H1 (cell line): ENCODE results near the gene ERICH2.

Source experiments
- CTCF ChIP-seq, 3 experiments: IDR thresholded peaks; 1 replicate in 2 of 3; 2 replicates in 1 of 3; pipeline versions ENCODE4 v1.5.1 to v1.6.1; 2011; ENCODE audit warnings: low read length in 3 of 3, mild to moderate bottlenecking in 3 of 3, inconsistent platforms in 2 of 3, low read depth in 1 of 3, moderate library complexity in 1 of 3; ENCODE audit not compliant: insufficient read depth in 1 of 3; ENCODE audit errors: control extremely low read depth in 1 of 3
- EP300 ChIP-seq, 2 experiments: IDR thresholded peaks; 1 replicate in 1 of 2; 2 replicates in 1 of 2; pipeline ENCODE4 v1.6.1; 2011 to 2012; ENCODE audit warnings: low read depth in 2 of 2, low read length in 2 of 2, mild to moderate bottlenecking in 2 of 2, borderline replicate concordance in 1 of 2, inconsistent platforms in 1 of 2, moderate library complexity in 1 of 2
- MAFK ChIP-seq: IDR thresholded peaks from 2 replicates; pipeline ENCODE4 v1.6.1; 2012; ENCODE audit warnings: low read depth, mild to moderate bottlenecking, improper control_type of control experiment, low read length
- MAX ChIP-seq: IDR thresholded peaks from 2 replicates; pipeline ENCODE4 v1.6.1; 2012; ENCODE audit warnings: inconsistent platforms
- POLR2AphosphoS5 ChIP-seq: IDR thresholded peaks from 2 replicates; pipeline ENCODE4 v1.6.1; 2011; ENCODE audit warnings: low read depth, low read length
- SUZ12 ChIP-seq: fragments of 200-600 bp; sonication (generic); IDR thresholded peaks from 2 replicates; pipeline ENCODE4 v1.6.1; 2012; ENCODE audit warnings: mild to moderate bottlenecking, inconsistent platforms, low read length, moderate library complexity, mixed read lengths

- TF ChIP-seq CTCF (IDR thresholded peaks at IDR 0.05; ENCODE audit: control extremely low read depth in 1 of 3, insufficient read depth in 1 of 3, low read depth in 1 of 3, low read length in 3 of 3) (no peak), MAFK (no peak), MAX (peak; percentile 71), POLR2AphosphoS5 (no peak), SUZ12 (peak; percentile 3), EP300 (IDR thresholded peaks at IDR 0.05; ENCODE audit: borderline replicate concordance in 1 of 2, low read depth in 2 of 2, low read length in 2 of 2) (no peak)
Measured at GRCh38 chr2:170823088-170823897, 53.1 kb downstream of the ERICH2 start.
